Upper lobe of right lung (tissue), 1 donor: ENCODE data around the gene MAGEC1. TPM values are rescaled to one million over a fixed set of nuclear protein-coding genes. Genes with fewer than 3 reads are reported as not detected.

ENCODE experiments used
- ATAC-seq: fragments of 200-7000 bp; cut with Tn5 transposase; one replicate; pipeline ENCODE4 v1.9.1; 2020; ENCODE audit warnings: mild to moderate bottlenecking, moderate library complexity
- DNase-seq: peaks from one replicate; pipeline ENCODE4 v3.0.0-alpha.2; 2020
- H3K27ac ChIP-seq: fragments of 200-600 bp; one replicate; pipeline ENCODE4 v1.8.0; 2022
- H3K27me3 ChIP-seq: fragments of 200-600 bp; one replicate; pipeline ENCODE4 v1.8.0; 2022; ENCODE audit warnings: mild to moderate bottlenecking
- H3K36me3 ChIP-seq: fragments of 200-600 bp; one replicate; pipeline ENCODE4 v1.8.0; 2022
- H3K4me1 ChIP-seq: fragments of 200-600 bp; one replicate; pipeline ENCODE4 v1.8.0; 2022
- H3K4me3 ChIP-seq: fragments of 200-600 bp; one replicate; pipeline ENCODE4 v1.8.0; 2022; ENCODE audit warnings: mild to moderate bottlenecking
- H3K9me3 ChIP-seq: fragments of 200-600 bp; one replicate; pipeline ENCODE4 v1.8.0; 2022
- intact Hi-C: fragments of 100-400 bp; cut with DNase I; formaldehyde crosslinking; loops from one replicate; pipeline ENCODE4 v1.11.0; 2022
- total RNA-seq: library from RNA; stranded (reverse); fragmentation: NEBNext Ultra II Directional; extraction: Animal tissue kit (Norgen Biotek cat#: 25700); gene quantifications from one replicate; pipeline ENCODE4 v1.2.1, GENCODE V29; 2021
- TF ChIP-seq, protein P1 (sequence below): fragments of 200-600 bp; IDR thresholded peaks from one replicate; pipeline ENCODE4 v1.8.0; 2022; ENCODE audit warnings: antibody characterized with exemption
- donor health status: DM: no; HTN: yes; CAD: no; lungs with severe emphysema.

Gene MAGEC1
- total RNA-seq, 1 donor from 2014 or later: not detected

DNA sequence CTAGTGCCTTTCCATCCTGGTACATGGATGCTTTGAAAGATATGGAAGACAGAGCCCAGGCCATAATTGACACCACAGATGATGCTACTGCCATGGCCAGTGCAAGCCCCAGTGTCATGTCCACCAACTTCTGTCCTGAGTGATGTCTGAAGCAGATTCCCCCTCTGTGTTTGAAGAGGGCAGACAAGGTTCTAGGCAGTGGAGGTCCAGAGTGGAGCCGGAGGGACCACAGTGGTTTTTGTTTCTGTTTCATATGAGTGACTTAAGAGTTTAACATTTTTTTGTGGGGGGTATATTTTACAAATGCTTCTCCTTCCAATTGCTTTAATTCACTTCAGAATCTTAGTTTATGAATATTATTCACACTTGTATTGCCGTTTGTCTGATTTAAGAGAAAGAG, 6.0 kb upstream of the MAGEC1 start:
- no peaks in the 10 kb centered on the region for H3K36me3 ChIP-seq
- TF ChIP-seq, protein P1, sequence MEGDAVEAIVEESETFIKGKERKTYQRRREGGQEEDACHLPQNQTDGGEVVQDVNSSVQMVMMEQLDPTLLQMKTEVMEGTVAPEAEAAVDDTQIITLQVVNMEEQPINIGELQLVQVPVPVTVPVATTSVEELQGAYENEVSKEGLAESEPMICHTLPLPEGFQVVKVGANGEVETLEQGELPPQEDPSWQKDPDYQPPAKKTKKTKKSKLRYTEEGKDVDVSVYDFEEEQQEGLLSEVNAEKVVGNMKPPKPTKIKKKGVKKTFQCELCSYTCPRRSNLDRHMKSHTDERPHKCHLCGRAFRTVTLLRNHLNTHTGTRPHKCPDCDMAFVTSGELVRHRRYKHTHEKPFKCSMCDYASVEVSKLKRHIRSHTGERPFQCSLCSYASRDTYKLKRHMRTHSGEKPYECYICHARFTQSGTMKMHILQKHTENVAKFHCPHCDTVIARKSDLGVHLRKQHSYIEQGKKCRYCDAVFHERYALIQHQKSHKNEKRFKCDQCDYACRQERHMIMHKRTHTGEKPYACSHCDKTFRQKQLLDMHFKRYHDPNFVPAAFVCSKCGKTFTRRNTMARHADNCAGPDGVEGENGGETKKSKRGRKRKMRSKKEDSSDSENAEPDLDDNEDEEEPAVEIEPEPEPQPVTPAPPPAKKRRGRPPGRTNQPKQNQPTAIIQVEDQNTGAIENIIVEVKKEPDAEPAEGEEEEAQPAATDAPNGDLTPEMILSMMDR: no peak
- DNase-seq (no peak), ATAC-seq (no peak)
- intact Hi-C loops: no loop called here
- H3K27ac ChIP-seq: no peak overlapping the region
- no peak overlapping the region for H3K4me3 ChIP-seq
- no peaks in the 10 kb centered on the region for H3K9me3 ChIP-seq
- no peaks in the 10 kb centered on the region for H3K4me1 ChIP-seq
- no peaks in the 10 kb centered on the region for H3K27me3 ChIP-seq

GRCh38 chrX:141902366-141902765, 1.3 kb upstream of the MAGEC1 start:
- intact Hi-C loops: no loop called here
- ATAC-seq (no peak), DNase-seq (no peak)
- H3K27ac ChIP-seq: no peak overlapping the region
- TF ChIP-seq, protein P1: no peak
- no peaks in the 10 kb centered on the region for H3K27me3 ChIP-seq
- no peaks in the 10 kb centered on the region for H3K4me1 ChIP-seq
- H3K36me3 ChIP-seq: no peaks in the 10 kb centered on the region
- no peaks in the 10 kb centered on the region for H3K9me3 ChIP-seq
- no peak overlapping the region for H3K4me3 ChIP-seq

DNA sequence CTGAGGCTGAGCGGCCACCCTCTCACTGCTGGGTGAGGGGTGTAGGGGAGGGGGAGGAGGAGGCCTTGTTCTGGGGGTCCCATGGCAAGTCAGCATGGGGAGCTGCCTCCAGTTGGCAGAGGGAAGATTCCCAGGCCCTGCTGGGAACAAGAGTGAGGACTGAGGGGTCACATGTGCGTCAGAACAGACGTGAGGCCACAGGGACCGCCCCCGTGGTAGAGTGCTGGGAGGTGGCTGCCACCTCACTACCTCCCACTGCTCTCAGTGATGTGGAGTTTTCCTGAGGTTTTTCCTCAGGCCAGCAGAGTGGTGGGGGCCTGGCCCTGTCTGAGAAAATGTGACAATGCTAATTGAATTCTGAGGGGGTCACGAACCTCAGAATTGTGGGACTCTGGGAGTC, 568 bp downstream of the MAGEC1 start:
- ATAC-seq (no peak), DNase-seq (no peak)
- no peak overlapping the region for H3K27ac ChIP-seq
- H3K4me1 ChIP-seq: no peaks in the 10 kb centered on the region
- no peaks in the 10 kb centered on the region for H3K9me3 ChIP-seq
- TF ChIP-seq, protein P1: no peak
- intact Hi-C loops: no loop called here
- no peak overlapping the region for H3K4me3 ChIP-seq
- no peaks in the 10 kb centered on the region for H3K27me3 ChIP-seq
- no peaks in the 10 kb centered on the region for H3K36me3 ChIP-seq

DNA sequence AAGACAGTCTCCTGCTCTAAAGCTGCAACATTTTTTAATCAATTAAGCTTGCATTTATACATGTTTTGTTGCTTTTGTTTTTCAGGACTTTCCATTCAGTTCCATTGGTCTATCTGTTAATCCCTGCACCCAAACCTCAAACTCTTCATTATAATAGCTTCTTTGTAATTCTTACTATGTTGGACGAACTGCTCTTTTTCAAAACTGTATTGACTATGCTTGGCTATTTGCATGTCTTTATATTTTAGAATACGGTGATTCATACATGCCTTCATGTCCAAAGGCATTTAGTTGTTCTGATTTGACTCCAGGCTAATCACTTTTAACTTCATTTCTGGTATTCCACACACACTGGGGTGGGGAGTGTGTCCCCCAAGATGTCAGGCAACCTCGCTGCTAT, 14.1 kb downstream of the MAGEC1 start:
- H3K9me3 ChIP-seq: no peaks in the 10 kb centered on the region
- TF ChIP-seq, protein P1: no peak
- no peaks in the 10 kb centered on the region for H3K4me1 ChIP-seq
- no peak for DNase-seq
- H3K36me3 ChIP-seq: no peaks in the 10 kb centered on the region
- ATAC-seq: no peak
- intact Hi-C loops: no loop called here
- no peaks in the 10 kb centered on the region for H3K27me3 ChIP-seq
- H3K27ac ChIP-seq: no peak overlapping the region
- H3K4me3 ChIP-seq: no peak overlapping the region

GRCh38 chrX:141924293-141924692, 20.6 kb downstream of the MAGEC1 start:
- Histone ChIP-seq H3K27me3 (no peaks in the 10 kb centered on the region), H3K4me3 (no peak overlapping the region), H3K4me1 (no peaks in the 10 kb centered on the region), H3K9me3 (no peaks in the 10 kb centered on the region), H3K27ac (no peak overlapping the region), H3K36me3 (no peaks in the 10 kb centered on the region)
- intact Hi-C loops: no loop called here
- DNase-seq (no peak), ATAC-seq (no peak)
- TF ChIP-seq, protein P1: no peak

- no peak overlapping the region for H3K27ac ChIP-seq
- H3K4me3 ChIP-seq: no peak overlapping the region
- no peak for ATAC-seq
- intact Hi-C loops: no loop called here
- no peak for DNase-seq
- H3K9me3 ChIP-seq: no peaks in the 10 kb centered on the region
- TF ChIP-seq, protein P1: no peak
- H3K36me3 ChIP-seq: no peaks in the 10 kb centered on the region
- no peaks in the 10 kb centered on the region for H3K27me3 ChIP-seq
- no peaks in the 10 kb centered on the region for H3K4me1 ChIP-seq
Observed at GRCh38 chrX:141928432-141928831, 24.7 kb downstream of the MAGEC1 start.
